ENCODE measurements around the gene ZNF768.
"Not testable (repeated sequence)": the region's sequence is repeated elsewhere in the genome, so short reads cannot be mapped to it uniquely, and the experiment has no call there.

ZNF768 gene

DNA sequence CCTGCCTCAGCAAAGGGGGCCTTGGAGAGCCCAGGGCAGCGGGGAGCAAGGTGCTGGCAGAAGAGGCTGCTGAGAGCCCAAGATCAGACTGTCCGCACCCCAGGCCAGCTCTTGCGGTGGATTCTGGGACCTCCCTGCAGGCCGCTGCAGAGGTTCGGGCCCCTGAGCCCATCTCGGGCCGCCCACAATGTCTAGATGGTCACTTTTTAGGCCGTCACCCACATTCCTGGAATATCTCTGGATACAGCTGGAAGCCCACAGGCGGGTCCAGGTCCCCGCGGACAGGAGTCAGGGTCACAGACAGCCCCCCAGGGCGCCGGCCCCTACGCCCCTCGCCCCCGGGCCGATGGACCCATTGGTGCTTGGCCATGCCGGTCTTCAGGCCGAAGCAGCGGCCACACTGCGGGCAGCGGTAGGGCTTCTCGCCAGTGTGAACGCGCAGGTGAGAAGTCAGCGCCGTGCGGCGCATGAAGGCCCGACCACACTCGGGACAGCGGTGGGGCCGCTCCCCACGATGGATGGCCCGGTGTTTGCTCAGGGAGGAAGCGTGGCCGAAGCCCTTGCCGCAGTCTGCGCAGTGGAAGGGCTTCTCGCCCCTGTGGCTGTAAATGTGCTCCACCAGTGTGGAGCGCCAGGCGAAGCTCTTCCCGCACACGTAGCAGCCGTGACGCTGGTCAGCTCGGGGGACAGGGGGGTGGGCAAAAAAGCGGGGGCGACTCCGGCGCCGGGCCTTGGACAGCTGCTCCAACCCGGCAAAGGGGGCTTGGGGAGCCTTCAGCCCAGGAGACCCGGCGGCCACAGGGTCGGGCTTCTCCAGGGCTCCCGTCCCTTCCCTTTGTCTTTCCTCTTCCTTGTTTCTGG is 6.1 kb upstream of the ZNF768 start:
- no peak for DNase-seq

- no peak for DNase-seq
Observed at GRCh38 chr16:30530163-30531037, 4.0 kb upstream of the ZNF768 start.

DNA sequence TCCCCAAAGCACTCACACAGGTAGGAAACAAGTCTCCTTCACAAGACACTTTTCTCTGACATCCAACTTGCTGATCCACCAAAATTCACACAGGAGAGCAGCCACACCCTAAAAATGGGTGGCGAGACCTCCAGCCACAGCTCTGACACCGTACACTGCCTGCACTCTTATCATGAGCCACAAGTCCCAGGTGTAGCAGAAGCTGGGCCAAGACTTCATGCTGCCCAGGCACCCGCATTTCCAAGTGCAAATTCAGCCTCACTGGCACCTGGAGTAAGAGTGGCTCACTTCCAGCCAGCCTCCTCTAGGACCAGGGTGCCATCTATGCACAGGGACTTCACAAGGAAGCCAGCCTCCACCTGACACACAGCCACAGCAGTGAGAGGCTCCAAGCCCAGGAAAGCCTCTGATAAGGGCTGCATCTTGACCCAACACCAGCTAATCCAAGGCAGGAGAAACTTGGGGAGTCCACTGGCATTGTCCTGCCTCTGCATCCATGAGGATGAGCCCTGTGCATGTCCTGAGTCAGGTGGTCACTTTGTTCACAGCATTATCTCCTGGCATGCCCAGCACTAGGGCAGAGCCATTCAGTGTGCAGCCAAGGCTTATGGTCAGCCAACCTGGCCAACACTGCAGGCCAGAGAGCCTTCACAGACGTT is 2.6 kb upstream of the ZNF768 start:
- no peak for DNase-seq

GRCh38 chr16:30527635-30528178 is 1.3 kb upstream of the ZNF768 start:
- DNase-seq, result no peak

DNA sequence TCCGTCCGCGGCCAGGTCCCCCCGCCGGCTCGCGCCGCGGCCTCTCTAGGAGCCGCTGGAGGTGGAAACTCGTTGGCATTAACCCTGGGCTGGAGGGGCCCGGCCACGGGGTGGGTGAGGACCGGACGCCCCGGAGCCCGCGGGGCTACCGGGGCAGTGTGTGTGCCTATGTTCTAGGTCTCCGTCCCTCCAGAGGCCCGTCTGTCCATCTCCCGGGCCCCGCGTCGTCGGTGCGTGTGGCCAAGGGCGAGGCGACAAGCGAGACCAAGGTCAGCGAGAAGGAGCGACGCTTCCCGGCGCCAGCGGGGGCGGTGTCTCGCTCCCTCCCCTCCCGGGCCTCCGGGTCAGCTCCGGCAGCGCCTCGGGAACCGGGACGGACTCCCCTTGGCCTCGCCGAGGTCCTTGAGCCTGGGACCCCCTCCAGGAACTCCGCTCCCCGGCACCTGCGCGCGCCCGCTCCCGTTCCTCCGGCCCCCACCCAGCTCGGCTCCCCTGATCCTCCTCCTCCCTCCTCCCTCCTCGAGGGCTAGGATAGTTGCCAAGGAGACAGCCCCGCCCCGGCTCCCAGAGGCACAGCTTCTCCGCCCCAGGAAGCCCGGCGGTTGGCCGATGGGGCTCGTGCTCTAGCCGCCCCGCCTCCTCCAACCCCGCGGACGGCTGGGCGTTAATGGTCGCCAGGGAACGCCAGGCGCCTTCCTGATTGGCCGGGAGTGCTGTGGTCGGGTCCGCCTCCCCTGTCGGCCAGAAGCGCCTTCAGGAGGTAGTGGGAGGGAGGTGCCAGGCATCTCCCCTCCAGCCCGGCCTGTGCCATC is 663 bp upstream of the ZNF768 start:
- DNase-seq, result peak; percentile 87

DNA sequence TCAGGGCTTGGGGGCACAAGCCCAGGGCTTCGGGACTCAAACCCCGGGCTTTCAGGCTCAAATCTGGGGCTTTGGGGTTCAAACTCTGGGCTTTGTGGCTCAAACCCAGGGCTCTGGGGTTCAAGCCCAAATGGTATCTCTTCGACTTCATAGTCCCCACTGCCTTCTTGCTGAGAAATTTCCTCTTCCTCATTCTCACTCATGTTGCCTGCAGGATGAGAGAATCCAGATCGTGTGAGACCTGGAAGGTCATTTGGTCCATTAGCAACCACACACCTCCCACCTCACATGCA is 576 bp downstream of the ZNF768 start:
- DNase-seq, result no peak

GRCh38 chr16:30524575-30525568 is 1.5 kb downstream of the ZNF768 start:
- DNase-seq, result no peak

DNA sequence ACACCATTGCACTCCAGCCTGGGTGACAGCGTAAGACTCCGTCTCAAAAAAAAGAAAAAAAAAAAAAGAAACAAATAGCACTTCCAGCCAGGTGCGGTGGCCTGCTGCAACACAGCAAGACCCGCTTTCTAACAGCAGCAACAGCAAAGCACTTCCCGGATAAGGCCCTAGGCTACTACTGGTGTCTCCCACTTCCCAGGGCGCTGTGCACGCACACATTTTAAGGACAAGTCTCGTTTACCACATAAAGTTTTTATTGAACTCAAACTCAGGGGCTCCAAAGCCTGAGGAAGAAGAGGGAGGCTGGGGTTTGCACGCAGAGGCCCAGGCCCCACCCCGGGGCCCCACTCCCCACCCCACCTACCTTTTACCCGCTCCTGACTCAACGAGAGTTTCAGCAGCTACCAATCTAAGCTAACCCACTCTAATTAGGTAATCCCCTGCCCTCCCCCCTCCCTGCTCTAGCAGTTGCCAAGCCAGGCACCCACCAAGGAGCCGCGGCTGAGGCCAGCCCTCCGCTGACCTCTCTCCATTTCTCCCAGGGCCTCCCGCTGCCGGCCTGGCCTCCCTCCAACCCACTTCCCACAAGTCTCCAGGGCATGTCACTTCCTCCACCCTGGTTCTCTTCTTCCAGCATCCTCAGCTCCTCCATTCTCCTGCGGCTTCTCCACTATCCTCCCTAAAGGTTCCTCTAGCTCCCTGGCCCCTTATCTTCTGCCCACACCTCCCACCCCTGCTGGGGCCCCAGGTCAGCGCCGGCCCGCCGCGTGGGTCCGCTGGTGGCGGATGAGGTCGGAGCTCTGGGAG is 2.4 kb downstream of the ZNF768 start:
- DNase-seq, result no peak

DNA sequence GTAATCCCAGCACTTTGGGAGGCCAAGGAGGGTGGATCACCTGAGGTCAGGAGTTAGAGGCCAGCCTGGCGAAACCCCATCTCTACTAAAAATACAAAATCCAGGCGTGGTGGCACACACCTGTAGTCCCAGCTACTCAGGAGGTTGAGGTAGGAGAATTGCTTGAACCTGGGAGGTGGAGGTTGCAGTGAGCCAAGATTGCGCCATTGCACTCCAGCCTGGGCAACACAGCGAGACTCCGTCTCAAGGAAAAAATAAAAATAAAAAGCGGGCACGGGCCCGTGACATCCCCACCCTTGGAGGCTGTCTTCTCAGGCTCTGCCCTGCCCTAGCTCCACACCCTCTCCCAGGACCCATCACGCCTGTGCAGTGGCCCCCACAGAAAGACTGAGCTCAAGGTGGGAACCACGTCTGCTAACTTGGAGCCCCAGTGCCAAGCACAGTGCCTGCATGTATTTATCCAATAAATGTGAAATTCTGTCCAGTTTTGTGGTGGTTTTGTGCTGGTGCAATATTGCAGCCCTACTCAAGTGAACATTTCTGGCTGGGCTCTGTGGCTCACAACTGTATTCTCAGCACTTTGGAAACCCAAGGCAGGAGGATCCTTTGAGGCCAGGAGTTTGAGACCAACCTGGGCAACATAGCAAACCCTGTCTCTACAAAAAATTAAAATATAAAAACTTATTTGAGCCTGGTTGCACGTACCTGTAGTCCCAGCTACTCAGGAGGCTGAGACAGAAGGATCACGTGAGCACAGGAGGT is 3.5 kb downstream of the ZNF768 start:
- not testable (repeated sequence) for DNase-seq

GRCh38 chr16:30521873-30522641 is 4.3 kb downstream of the ZNF768 start:
- no peak for DNase-seq

- no peak for DNase-seq
Observed at GRCh38 chr16:30521476-30521872, 4.9 kb downstream of the ZNF768 start.

DNA sequence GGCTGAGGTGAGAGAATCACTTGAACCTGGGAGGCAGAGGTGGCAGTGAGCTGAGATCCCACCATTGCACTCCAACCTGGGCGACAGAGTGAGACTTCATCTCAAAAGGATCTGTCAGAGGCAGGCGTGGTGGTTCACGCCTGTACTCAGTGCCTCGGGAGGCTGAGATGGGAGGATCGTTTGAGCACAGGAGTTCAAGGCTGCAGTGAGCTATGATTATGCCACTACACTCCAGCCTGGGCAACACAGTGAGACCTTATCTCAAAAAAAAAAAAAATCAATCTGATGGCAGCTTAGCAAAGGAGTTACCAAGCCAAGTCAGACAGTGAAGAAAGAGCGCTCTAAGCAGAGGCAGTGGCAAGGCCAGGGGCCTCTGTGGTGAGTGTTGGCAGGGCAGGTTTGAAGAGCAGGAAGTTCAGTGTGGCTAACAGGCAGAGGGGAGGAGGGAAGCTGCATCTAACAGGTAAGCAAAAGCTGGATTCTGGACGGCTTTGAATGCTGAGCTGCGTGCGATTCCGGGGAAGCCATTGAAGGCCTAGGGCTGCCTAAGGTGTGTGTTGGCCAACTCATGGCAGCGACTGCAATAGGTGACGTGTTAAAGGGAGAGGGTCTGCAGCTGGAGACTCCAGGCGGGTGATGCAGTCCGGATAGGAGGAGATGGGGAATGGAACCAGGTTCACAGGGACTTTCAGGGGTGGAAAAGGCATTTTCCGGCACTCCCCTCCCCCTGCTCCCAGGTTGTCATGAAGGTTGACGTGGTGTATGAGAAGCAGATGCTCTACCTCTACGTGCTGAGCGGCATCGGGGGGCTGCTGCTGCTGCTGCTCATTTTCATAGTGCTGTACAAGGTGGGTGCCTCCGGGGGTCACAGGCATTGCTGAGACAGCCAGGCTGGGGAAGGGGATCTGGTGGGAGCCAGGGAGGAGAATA is 7.0 kb downstream of the ZNF768 start:
- DNase-seq, result no peak

DNA sequence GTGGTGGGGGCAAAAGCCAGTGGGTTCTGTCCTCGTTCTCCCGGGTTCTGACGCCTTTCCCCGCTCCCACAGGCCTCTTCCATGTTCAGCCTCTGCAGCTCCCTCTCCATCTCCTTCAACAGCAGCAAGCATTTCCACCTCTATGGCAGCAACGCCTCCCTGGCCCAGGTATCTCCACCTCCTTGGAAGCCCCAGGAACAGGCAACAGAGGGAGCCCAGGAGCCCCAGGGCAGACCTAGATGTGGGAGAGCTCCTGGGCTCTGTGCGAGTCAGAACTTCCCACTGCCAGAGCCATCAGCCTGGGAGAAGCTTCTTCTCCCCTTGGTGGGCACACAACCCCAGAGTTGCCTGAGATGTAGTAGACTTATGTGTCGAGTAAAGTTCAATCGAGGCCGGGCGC is 7.8 kb downstream of the ZNF768 start:
- DNase-seq, result no peak

- no peak for DNase-seq
Observed at GRCh38 chr16:30515275-30515674, 11.1 kb downstream of the ZNF768 start.

- DNase-seq, result no peak
Observed at GRCh38 chr16:30511509-30511908, 14.9 kb downstream of the ZNF768 start.

DNA sequence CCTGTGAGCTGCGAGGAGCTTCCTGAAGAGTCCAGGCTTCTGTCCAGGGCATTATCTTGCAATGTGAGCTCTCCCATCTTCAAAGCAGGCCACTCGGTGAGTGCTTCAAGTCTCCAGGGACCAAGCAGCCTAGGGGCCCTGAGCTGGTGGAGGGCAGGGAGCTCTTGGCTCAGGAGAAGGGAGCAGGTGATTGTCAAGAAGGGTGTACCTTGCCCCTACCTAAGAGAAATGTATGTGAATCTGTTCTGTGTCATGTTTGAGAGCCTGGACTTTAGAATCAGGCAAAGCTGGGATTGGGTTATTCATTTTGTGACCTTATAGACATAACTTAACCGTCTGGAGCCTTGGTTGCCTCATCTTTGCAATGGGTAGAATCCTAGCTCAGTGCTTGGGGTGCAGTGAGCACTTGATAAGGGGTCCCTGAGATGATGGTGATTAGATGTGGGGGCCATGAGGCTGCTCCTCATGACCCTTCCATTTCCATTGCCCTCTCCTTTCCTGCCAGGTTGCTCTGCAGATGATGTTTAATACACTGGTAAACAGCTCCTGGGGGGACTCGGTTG is 15.9 kb downstream of the ZNF768 start:
- no peak for DNase-seq

DNA sequence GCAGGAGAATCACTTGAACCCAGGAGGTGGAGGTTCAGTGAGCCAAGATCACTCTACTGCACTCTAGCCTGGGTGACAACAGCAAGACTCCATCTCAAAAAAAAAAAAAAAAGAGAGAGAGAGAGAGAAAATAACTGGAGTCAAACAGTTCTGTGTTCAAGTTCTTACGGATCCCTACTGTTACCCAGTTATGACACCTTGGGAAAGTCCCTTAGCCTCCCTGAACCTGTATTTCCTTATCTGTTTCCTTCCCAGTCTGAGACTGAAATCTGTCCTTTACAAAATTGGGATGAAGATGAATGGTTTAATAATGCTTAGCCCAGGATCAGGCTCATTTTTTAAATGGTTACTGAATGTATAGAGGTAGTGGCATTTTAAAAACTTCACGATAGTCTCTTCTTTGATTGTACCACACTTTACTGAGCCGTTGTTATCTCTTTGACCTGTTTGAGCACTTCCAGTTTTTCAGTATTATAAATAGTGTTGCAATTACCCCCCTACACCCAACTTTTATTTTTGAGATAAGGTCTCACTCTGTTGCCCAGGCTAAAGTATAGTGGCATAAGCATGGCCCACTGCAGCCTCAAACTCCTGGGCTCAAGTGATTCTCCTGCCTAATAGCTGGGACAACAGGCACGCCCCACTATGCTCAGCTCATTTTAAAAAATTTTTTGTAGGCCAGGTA is 17.1 kb downstream of the ZNF768 start:
- DNase-seq, result no peak

Measured in activated CD8-positive, alpha-beta memory T cell treated with anti-CD3 and anti-CD28 coated beads, Interleukin-2, amount 50 U/mL, for 4 hours (primary cell).